IPS-NIHi7 (cell line): ENCODE results near the gene CDRT4.
"Not testable (repeated sequence)": the region's sequence is repeated elsewhere in the genome, so short reads cannot be mapped to it uniquely, and the experiment has no call there.

ENCODE experiments used
- DNase-seq: peaks from one replicate; pipeline ENCODE4 v3.0.0; 2012; ENCODE audit warnings: mixed read lengths; ENCODE audit errors: extremely low spot score

The CDRT4 gene

GRCh38 chr17:15456972-15457722 lies 10.3 kb downstream of the CDRT4 start:
- DNase-seq: no peak

GRCh38 chr17:15456496-15456895 lies 10.9 kb downstream of the CDRT4 start:
- DNase-seq: no peak

- DNase-seq: no peak
Measured at GRCh38 chr17:15454346-15454745, 13.1 kb downstream of the CDRT4 start.

- no peak for DNase-seq
Measured at GRCh38 chr17:15453782-15454181, 13.6 kb downstream of the CDRT4 start.

GRCh38 chr17:15453246-15453645 lies 14.2 kb downstream of the CDRT4 start:
- no peak for DNase-seq

- DNase-seq: no peak
Measured at GRCh38 chr17:15452746-15453145, 14.7 kb downstream of the CDRT4 start.

GRCh38 chr17:15451680-15452079 lies 15.7 kb downstream of the CDRT4 start:
- no peak for DNase-seq

- no peak for DNase-seq
Measured at GRCh38 chr17:15448580-15448956, 18.9 kb downstream of the CDRT4 start.

- no peak for DNase-seq
Measured at GRCh38 chr17:15447928-15448579, 19.4 kb downstream of the CDRT4 start.

GRCh38 chr17:15446036-15446435 lies 21.4 kb downstream of the CDRT4 start:
- DNase-seq: peak; percentile 72

- DNase-seq: no peak
Measured at GRCh38 chr17:15444805-15445204, 22.6 kb downstream of the CDRT4 start.

GRCh38 chr17:15442311-15443180 lies 24.9 kb downstream of the CDRT4 start:
- DNase-seq: no peak

- DNase-seq: no peak
Measured at GRCh38 chr17:15441315-15441714, 26.1 kb downstream of the CDRT4 start.

GRCh38 chr17:15440347-15440746 lies 27.1 kb downstream of the CDRT4 start:
- no peak for DNase-seq

- DNase-seq: not testable (repeated sequence)
Measured at GRCh38 chr17:15439205-15439985, 28.0 kb downstream of the CDRT4 start.

- no peak for DNase-seq
Measured at GRCh38 chr17:15438491-15439105, 28.8 kb downstream of the CDRT4 start.

GRCh38 chr17:15437303-15437635 lies 30.2 kb downstream of the CDRT4 start:
- DNase-seq: no peak

GRCh38 chr17:15436473-15437302 lies 30.7 kb downstream of the CDRT4 start:
- DNase-seq: peak; percentile 63

- DNase-seq: no peak
Measured at GRCh38 chr17:15434956-15435355, 32.5 kb downstream of the CDRT4 start.

GRCh38 chr17:15432807-15433611 lies 34.4 kb downstream of the CDRT4 start:
- DNase-seq: no peak
